Placental epithelial cell (primary cell): ENCODE data around the gene PRC1. TPM values are rescaled to one million over a fixed set of nuclear protein-coding genes. Genes with fewer than 3 reads are reported as not detected.

Source experiments
- small RNA-seq: library from RNA; depleted of rRNA; stranded (forward); fragments of <200 nt; gene quantifications from one replicate; pipeline ENCODE3, GENCODE V24; 2012
- total RNA-seq: library from RNA; depleted of rRNA; stranded (reverse); fragments of >200 nt; gene quantifications from 2 replicates; pipeline ENCODE4 v1.2.3, GENCODE V29; 2012

Gene PRC1
- 18.5 and 37.0 TPM in 2 replicates for total RNA-seq

GRCh38 chr15:90994417-90995311, at the start of gene PRC1:
Gene PRC1 (minus strand): TSS chr15:90994535. CDS start chr15:90994417, 118 bp downstream.

GRCh38 chr15:91022075-91022831, 27.9 kb upstream of the PRC1 start, which contains the start of gene VPS33B:
Gene VPS33B (minus strand): TSS chr15:91022594. CDS start chr15:91022249, 345 bp downstream.

GRCh38 chr15:90954712-90955623, 39.4 kb downstream of the PRC1 start, which contains the start of gene RCCD1:
Gene RCCD1 (plus strand): TSS chr15:90954884. CDS start chr15:90956735, 1,851 bp downstream.

GRCh38 chr15:90934949-90935751, 59.2 kb downstream of the PRC1 start, which contains the start of gene UNC45A:
Gene UNC45A (plus strand): TSS chr15:90935285. CDS start chr15:90935325, 40 bp downstream.

GRCh38 chr15:90931828-90932659, 62.3 kb downstream of the PRC1 start, which contains the start of gene HDDC3:
Gene HDDC3 (minus strand): TSS chr15:90932549. CDS start chr15:90932540, 9 bp downstream.

Small RNA genes lying within 50 kb of the gene (small RNA-seq; reads per million reads assigned to genes)
- not detected for gene RF00019

Other genes with a start within 250 kb of the PRC1 start
- gene FURIN, start 125.9 kb downstream of the PRC1 start, total RNA-seq = 43.2 and 80.0 TPM in 2 replicates
- gene FES, start 110.0 kb downstream of the PRC1 start, total RNA-seq = 19.7 and 40.8 TPM in 2 replicates
- gene MAN2A2, start 91.2 kb downstream of the PRC1 start, total RNA-seq = 12.2 and 20.8 TPM in 2 replicates
- gene HDDC3, start 62.0 kb downstream of the PRC1 start, total RNA-seq = 5.9 and 12.8 TPM in 2 replicates
- gene UNC45A, start 59.2 kb downstream of the PRC1 start, total RNA-seq = 76.6 and 94.1 TPM in 2 replicates
- gene RCCD1, start 39.7 kb downstream of the PRC1 start, total RNA-seq = 10.2 and 11.3 TPM in 2 replicates
- gene VPS33B, start 28.1 kb upstream of the PRC1 start, total RNA-seq = 10.2 and 15.2 TPM in 2 replicates
- not detected in 2 replicates for gene SV2B, start 105.7 kb upstream of the PRC1 start, total RNA-seq